HG03442 (cell line): ENCODE data around the gene TK2.
"Not testable (repeated sequence)": the region's sequence is repeated elsewhere in the genome, so short reads cannot be mapped to it uniquely, and the experiment has no call there.

Experiments
- ATAC-seq: cut with Tn5 transposase; IDR thresholded peaks from one replicate; pipeline ENCODE4 v1.9.1; 2021; ENCODE audit warnings: mild to moderate bottlenecking, moderate library complexity; ENCODE audit not compliant: unreplicated experiment

Gene TK2

DNA sequence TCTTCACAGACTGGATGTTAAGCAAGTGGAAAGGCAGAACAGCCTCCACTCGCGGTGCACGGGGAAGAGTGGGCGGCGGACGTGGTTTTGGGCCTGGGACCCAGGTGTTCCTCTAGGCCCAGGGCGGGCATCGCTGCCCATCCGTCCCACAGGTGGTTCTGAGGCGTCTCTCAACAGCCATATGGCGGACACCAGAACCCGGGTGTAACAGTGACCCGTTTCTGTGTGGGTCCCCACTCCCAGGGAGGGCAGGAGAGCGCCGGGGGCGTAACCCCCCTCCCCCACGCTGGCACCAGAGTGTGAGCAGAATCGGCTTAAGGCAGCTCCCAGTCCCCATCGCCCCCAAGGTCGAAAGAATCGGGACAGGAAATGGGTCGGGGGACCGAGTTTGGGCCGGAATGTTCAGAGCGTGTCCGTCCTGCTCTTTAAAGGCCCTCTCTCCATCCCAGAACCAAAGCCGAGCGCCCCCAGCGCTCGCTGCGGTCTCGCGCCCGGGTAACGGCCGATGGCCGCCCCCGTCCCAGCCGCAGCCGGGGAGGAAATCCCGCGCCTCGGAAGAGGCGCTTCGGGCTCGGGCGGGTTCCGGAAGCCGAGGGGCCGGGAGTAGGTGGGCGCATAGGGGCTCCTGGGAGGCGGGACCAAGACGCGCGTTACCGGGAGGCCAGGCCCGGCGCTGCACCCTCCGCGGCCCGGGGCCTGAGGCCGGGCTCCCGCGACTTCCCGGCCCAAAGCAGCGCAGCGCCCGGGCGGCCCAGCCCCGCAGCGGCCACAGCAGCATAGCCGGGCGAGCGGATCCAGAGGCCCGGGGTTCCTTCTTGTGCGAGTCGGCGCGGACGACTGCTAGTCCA lies at the start of gene TK2:
Gene TK2, minus strand, starts transcription at position 839 of the 848 bp plus-strand sequence. Its CDS starts 61 bp downstream, at position 778.
- peak; percentile 30 for ATAC-seq

DNA sequence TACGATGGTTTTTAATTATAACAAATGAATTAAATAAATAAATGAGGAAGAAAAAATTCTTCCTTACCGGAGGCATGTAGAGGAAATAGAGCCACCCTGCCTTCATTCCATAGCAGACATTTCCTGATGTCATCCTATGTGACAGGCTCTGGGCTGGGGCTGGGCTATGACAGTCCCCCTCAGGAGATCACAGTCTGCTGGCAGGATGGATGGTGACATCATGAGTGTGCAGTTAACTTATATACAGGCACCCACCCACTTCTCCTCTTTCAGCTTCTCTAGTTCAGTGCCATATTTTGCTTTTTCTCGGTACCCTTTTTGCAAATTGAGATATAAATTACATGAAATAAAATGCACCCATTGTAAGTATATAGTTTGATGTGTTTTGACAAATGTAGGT lies 48.2 kb upstream of the TK2 start:
- ATAC-seq = no peak

DNA sequence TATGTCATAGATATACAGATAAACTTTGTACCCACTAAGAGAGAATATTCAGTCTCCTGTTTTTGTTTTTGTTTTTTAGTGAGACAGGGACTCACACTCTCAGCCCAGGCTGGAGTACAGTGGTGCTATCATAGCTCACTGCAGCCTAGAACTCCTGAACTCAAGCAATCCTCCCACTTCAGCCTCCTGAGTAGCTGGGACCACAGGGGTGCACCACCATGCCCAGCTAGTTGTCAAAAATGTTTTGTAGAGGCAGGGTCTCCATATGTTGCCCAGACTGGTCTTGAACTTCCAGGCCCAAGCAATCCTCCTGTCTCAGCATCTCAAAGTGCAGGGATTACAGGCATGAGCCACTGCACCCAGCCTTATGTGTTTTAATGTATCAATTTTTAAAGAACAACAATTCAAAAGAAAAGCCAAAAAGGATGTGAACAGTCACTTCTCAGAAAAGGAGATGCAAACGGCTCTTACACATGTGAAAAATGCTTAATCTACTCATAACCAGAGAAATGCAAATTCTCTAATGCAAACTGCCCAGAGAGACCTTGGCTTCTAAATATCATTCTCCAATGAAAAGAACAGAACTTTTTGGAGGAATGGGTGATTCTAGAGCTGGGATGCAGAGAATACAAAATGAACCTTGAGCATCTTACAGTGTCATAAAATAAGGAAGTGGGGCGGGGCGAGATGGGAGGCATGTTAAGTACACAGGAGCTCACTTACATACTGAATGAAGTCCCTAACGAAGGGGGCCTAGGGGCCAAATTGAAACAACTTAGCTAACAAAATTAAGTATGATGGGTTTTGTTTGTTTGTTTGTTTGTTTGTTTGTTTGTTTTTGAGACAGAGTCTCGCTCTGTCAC lies 47.3 kb upstream of the TK2 start:
- ATAC-seq = no peak

DNA sequence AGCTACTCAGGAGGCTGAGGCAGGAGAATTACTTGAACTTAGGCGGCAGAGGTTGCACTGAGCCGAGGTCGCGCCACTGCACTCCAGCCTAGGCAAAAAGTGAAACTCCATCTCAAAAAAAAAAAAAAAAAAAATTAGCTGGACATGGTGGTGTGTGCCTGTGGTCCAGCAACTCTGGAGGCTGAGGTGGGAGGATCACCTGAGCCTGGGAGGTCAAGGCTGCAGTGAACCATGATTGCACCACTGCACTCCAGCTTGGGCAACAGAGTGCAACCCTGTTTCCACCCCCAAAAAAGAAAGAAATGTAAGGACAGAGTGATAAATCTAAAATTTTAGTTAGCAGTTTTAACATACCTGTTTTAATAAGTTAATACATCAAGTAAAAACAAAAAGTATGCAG lies 46.6 kb upstream of the TK2 start:
- ATAC-seq = not testable (repeated sequence)

DNA sequence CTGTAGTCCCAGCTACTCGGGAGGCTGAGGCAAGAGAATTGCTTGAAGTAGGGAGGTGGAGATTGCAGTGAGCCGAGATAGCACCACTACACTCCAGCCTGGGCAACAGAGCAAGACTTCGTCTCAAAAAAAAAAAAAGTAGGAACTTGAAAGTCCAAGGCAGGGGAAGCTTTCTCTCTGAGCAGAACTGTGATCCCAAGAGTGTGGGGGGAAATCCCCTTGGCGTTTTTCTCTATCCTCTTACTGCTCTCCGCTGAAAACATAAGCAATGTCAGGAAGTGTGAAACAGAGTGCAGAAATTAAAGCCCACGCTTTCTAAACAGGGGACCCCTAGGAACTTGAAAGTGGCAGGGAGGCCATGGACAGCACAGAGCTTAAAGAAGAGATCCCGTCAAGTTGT lies 44.8 kb upstream of the TK2 start:
- ATAC-seq = no peak

DNA sequence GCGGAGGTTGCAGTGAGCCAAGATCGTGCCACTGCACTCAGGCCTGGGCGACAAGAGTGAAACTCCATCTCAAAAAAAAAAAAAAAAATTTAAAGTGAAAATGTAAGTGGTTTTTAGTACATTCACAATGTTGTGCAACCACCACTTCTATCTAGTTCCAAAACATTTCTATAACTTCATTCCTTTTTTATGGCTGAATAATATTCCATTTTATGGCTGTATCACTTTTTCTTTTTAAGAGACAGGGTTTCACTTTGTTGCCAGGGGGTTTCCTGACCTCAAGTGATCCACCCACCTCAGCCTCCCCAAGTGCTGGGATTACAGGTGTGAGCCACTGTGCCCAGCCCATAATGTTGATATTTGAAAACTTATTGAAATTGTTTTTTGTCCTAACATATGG lies 42.9 kb upstream of the TK2 start:
- ATAC-seq = no peak

DNA sequence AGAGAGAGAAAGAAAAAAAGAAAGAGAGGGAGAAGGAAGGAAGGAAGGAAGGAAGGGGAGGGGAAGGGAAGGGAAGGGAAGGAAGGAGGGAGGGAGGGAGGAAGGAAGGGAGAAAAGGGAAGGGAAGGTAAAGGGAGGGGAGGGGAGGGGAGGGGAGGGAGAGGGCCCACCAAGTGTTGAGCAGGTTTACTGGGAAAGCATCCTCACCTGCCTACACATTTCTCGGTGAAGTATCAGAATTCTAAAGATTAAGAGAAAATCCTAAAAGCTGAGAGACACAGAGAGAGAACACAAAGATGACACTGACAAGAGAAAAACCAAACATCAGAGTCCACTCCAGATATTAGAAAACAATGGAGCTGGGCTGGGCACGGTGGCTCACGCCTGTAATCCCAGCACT lies 42.3 kb upstream of the TK2 start:
- ATAC-seq = no peak

DNA sequence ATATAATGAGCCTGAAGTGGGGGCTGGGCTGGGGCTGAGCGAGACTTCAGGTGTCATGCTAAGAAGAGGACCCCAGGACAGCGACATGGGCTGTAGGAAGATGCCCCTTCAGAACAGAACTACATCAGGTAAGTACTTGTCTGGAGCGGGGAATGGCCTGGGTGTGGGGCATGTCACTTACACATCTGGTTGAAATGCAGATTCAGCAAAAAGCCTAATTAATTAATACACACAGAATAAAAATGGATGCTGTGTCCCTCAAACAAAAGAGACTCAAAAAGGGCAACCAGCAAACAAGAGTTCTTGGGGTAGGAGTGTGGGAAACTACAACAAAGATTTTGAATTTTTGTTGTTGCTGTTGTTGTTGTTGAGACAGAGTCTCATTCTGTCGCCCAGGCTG lies 41.1 kb upstream of the TK2 start:
- ATAC-seq = no peak

DNA sequence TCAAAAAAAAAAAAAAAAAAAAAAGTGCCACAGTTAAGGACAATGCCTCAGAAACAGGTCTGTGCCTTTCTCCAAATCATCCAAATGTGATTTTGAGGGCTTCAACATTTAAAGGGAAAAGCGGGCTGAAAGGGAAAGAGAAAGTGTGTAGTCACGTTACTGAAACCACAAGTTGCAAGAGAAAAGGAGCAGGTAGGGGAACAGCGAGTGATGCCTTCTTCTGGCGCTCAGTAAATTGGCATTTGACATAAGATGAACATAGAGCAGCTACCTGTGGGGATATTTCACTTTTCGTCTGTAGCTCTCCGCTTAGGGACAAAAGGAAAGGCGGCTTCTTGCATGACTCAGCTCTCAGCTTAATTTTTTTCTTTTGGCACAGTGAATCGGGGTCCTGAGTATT lies 40.4 kb upstream of the TK2 start:
- ATAC-seq = peak; percentile 56

DNA sequence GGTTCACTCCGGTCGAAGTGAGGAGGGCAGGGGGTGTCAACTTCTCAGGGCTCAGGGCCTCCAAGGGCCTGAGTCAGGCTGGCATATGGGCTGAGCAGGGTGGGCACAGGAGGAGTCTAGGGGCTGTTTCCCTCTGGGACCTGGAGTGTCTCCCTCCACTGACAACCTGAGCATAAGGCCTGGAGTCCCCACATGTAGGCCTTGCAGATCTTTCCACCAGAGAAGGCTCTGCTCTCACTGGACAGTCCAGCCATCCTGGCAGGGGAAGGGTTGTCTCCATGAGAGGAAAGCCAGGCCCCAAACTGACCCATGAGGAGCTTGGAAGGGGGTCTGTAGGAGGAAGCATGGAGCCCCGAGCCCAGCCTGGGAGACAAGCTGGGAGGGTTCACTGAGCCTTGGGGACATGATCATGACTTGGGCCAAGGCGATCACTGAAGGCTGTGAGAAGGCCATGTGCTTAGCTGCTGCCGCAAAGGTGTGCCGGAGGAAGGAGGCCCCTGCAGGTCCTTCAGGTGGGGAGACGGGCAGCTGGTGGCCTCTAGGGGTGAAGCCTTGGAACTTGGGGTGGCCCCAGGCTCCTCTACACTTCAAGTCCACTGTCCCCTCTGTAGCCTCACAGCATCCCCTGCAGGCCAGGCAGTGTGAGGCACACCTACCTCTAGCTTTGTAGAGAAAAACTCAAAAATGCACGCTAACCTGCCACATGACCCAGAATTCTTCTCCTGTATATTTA lies 39.2 kb upstream of the TK2 start:
- peak; percentile 71 for ATAC-seq

DNA sequence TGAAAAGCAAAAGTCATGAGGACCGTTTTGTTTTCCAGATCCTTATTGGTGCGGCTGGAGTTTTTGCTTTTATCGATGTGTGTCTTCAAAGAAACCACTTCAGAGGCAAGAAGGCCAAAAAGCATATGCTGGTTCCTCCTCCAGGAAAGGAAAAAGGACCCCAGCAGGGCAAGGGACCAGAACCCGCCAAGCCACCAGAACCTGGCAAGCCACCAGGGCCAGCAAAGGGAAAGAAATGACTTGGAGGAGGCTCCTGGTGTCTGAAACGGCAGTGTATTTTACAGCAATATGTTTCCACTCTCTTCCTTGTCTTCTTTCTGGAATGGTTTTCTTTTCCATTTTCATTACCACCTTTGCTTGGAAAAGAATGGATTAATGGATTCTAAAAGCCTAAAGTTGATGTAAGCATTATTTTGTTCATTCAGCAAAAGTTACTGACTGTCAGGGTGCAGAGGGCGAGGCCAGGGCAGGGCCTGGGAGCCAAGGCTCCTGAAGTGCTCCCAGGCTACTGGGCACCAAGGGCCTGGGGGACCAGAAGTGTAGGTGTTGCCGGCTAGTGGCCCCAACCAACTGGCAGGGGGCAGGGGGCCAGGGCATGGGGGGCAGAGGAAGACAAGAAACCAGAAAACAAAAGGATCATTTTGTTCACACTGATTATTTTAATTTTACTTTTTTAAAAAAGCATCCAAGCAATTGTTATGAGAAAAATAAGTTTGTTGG lies 38.1 kb upstream of the TK2 start:
- ATAC-seq = no peak

DNA sequence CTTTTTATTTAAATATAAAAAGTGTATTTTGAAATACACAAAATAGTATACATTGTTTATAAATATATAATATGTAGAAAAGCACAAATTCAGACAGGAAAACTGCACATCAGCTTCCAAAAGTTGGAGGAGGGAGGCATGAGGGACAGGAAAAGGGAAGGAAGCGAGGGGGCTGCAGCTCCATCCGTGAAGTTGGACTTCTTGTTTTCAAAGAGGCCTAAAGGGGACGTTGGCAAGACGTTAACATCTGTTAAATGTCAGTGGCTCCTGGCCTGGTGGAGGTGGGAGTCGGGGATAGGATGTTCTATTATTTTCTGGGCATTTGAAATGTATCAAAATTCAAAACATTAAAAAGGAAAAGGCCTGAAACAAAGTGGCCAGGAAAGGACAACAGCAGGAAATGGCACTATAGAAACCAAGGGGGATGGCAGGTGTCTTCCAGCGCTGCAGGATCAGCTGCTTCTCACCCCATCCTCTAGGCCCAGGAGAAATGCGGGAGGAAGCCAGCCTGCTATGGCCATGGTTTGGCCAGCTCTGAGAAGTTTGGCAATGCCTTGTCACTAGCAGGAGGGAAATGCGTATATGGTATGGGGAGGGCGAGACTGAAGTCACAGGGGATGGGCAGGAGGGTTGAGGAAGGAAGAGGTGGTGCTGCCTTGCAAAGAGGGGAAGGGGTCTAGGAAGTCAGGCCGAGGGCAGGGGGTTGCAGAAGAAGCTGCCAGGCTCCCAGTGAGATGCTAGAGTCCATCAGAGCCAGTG lies 35.7 kb upstream of the TK2 start:
- no peak for ATAC-seq

DNA sequence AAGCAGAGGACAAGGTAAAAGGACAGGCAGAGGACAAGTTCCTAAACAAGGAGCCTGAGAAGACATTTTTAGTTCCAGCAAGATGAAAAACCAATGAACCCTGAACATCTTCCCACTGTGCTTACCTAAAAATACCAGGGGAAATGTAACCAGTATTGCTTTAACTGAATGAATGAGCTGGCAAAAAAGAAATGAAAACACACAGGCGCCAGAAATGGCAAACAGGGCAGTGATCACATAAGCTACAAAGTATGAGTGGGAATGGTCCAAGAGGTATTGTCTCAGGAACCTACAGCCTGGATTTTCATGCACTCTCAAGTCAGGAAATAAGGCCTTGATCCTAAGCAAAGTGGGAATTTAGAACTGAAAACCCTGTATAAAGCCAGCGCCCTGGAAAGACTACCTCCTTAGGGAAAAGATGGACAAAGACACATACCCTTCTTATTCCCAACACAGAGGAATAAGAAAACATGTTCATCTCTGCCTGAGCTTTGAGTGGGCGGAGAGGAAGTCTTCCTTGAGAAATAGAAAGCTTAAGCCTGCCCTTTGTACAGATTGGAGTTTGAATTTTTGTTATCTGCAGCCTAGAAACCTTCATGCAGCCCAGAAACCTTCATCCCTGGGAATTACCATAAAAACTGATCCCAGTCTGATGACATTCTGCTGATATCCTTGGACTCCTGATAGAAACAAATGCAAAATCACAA lies 31.5 kb upstream of the TK2 start:
- ATAC-seq = no peak

DNA sequence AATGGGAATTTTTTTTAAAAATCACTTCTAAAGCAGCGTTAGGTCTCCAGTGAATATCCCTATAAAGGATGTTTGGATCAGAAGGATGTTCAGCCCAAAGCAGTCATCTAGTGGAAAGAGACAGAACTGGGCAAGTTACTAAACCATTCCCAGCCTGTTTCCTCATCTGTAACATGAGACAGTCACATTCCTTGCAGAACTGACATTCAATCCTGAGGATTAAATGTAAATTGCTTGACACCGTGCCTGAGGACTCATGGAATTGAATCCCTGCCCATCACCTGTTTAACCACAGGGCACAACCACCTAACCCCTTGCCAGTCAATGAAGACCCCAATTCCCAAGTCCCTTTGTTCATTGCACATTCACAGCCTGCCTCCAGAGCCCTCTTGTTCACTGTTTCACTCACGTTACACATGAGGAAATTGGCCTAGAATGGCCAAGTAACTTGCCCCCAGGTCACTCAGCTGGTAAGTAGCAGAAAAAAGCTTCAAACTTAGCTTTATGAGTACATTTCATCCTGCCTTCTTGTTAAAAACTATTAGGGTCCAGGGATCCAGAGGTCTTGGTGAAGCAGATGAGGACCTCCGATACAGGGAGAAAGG lies 30.8 kb upstream of the TK2 start:
- no peak for ATAC-seq

DNA sequence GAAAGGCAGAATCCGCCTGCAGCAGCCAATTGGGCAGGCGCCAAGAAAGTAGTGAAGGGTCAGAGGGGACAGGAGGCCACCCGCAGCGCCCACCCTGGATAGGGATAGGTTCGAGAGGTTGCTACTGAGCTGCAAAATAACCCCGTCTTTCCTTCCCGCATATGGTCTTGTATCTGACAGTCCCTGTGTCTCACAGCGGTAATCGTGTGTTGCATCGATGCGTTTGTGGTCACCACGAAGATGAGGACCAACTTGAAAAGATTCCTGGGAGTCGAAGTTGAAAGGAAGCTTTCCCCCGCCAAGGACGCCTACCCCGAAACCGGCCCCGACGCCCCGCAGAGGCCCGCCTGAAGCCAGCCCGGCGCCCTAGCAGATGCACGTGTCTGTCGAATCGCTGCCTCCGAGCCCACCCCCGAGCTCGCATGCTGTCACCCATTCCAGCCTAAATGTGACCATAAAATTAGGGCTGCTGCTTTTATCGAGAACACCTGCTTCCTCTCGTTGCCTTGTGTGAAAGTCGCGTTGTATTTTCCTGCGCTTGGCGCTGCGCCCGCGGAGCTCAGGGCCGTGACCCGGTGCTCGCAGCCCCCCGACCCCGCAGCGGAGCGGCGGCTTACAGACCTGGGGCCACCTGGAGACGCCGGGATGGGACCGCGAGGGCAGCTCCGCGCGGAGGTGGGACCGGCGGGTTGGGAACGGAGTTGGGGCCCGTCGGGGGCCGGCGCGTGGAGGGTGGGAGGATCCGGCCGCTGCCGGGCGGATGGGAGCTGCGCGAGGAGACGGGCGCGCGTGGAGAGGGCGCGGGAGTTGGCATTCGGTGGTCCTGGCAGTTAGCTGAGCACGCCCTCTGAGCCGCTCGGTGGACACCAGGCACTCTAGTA lies 29.0 kb upstream of the TK2 start, which contains the start of gene CMTM2:
Gene CMTM2, plus strand, starts transcription at position 813 of the 881 bp plus-strand sequence. CDS start 145 bp downstream, outside the sequence.
- no peak for ATAC-seq

DNA sequence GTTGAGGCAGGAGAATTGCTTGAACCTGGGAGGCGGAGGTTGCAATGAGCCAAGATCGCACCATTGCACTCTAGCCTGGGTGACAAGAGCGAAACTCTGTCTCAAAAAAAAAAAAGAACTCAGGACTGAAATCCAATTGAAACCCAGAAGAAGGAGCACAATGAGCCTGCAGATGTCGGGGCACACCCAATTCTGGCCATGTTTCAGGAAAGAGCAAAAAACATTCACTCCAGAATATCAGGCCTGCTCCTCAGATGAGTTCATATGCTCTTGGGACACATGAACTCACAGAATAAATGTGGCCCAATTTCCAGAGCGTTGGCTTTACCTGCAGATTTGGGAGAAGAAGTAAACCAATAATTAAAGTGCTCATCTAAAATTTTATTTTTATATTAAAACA lies 26.4 kb upstream of the TK2 start:
- no peak for ATAC-seq

DNA sequence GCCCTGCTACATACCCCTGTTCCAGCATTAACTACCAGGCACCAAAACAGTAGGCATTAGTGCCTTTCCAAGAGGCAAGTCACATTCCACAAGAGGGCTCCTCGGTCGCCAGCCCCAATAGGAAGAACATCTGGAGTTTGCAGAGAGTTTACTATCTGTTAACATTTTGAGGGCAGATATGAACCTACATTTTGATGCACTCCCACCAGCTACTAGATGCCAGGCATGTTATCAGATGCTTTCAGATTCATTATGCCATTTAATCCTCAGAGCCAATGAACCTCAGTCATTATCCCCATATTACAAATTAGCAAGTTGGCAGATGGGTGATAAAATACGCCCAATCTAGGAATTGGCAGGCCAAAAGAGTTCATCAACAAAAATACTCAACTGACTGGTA lies 25.1 kb upstream of the TK2 start:
- no peak for ATAC-seq

DNA sequence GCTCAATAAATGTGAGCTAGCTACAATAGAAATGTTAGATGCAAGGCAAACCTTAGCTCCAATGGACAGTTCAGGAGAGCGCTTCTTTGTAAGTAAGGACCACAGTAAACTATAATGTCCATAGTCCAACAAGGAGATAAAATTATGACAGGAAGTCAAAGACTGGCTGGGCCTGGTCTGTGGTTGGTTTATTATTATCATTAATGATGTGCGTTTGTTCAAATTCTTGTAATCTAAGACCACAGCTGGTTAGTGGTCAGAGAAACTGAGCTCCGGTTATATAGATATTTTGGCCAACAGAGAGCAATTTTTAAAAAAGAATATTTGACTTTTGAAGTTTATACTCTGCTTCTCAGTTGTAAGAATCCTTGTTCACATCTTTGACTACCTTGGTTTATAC lies 24.6 kb upstream of the TK2 start:
- no peak for ATAC-seq
